Endothelial cell (in vitro differentiated cells): ENCODE data around the gene SIDT2. TPM values are rescaled to one million over a fixed set of nuclear protein-coding genes. Genes with fewer than 3 reads are reported as not detected.

Experiments
- DNase-seq: peaks from one replicate; pipeline ENCODE4 v3.0.0; 2021; ENCODE audit warnings: low spot score
- H3K27ac Mint-ChIP-seq: one replicate; pipeline ENCODE4 v1.8.0; 2021; ENCODE audit warnings: mixed read lengths, inconsistent platforms; ENCODE audit not compliant: unreplicated experiment
- H3K27me3 Mint-ChIP-seq: one replicate; pipeline ENCODE4 v1.8.0; 2021; ENCODE audit warnings: mild to moderate bottlenecking, moderate library complexity, mixed read lengths, inconsistent platforms; ENCODE audit not compliant: unreplicated experiment
- H3K36me3 Mint-ChIP-seq: one replicate; pipeline ENCODE4 v1.8.0; 2021; ENCODE audit warnings: mild to moderate bottlenecking, low read depth, mixed read lengths, inconsistent platforms; ENCODE audit not compliant: unreplicated experiment
- H3K4me1 Mint-ChIP-seq: one replicate; pipeline ENCODE4 v1.8.0; 2021; ENCODE audit warnings: mild to moderate bottlenecking, mixed read lengths, inconsistent platforms; ENCODE audit not compliant: unreplicated experiment
- H3K4me3 Mint-ChIP-seq: one replicate; pipeline ENCODE4 v1.8.0; 2021; ENCODE audit warnings: mild to moderate bottlenecking, mixed read lengths, inconsistent platforms; ENCODE audit not compliant: unreplicated experiment
- H3K9me3 Mint-ChIP-seq: one replicate; pipeline ENCODE4 v1.8.0; 2021; ENCODE audit warnings: mixed read lengths, inconsistent platforms; ENCODE audit not compliant: unreplicated experiment
- total RNA-seq: library from RNA; stranded (reverse); fragmentation: NEBNext Ultra II Directional; extraction: Animal tissue kit (Norgen Biotek cat#: 25700); gene quantifications from one replicate; pipeline ENCODE4 v1.2.1, GENCODE V29; 2021; ENCODE audit not compliant: unreplicated experiment
- TF ChIP-seq, protein P1 (sequence below): fragments of 200-600 bp; sonication (generic); IDR thresholded peaks from one replicate; pipeline ENCODE4 v1.5.0; 2021; ENCODE audit warnings: antibody characterized with exemption; ENCODE audit not compliant: unreplicated experiment

Gene SIDT2
- total RNA-seq, 1 donor from 2014 or later = 41.3 TPM

DNA sequence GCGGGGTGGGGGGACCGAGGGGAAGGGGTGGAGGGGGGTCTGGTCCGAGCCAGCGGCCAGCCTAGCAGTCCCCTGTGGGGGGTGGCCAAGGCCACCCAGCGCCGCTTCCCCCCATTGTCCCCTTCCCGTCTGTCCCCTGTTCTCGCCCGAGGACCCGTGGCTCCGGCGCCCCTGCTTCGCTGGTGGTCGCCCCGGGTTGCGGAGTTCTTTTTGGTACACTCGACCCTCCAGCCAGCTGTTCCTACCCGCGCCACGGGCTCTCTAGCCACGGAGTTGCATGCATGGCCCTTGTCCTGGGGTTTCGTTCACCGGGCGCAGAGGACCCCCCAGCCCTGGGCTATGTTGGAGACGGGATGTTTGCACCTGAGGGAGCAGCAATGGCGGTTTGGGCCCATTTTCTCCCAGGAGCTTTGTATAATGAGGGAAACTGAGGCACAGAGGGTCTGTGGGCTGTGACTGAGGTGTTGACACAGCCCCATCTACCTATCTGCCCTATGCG, 54.4 kb downstream of the SIDT2 start:
- Mint-ChIP-seq H3K27me3 (peaks cover 14% of the 10 kb centered on the region), H3K27ac (peak overlapping the region; percentile 79), H3K9me3 (no peaks in the 10 kb centered on the region), H3K4me3 (peak overlapping the region; percentile 95), H3K4me1 (peaks cover 26% of the 10 kb centered on the region), H3K36me3 (peaks cover 13% of the 10 kb centered on the region)
- DNase-seq = peak; percentile 40
- TF ChIP-seq, protein P1, sequence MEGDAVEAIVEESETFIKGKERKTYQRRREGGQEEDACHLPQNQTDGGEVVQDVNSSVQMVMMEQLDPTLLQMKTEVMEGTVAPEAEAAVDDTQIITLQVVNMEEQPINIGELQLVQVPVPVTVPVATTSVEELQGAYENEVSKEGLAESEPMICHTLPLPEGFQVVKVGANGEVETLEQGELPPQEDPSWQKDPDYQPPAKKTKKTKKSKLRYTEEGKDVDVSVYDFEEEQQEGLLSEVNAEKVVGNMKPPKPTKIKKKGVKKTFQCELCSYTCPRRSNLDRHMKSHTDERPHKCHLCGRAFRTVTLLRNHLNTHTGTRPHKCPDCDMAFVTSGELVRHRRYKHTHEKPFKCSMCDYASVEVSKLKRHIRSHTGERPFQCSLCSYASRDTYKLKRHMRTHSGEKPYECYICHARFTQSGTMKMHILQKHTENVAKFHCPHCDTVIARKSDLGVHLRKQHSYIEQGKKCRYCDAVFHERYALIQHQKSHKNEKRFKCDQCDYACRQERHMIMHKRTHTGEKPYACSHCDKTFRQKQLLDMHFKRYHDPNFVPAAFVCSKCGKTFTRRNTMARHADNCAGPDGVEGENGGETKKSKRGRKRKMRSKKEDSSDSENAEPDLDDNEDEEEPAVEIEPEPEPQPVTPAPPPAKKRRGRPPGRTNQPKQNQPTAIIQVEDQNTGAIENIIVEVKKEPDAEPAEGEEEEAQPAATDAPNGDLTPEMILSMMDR = no peak

DNA sequence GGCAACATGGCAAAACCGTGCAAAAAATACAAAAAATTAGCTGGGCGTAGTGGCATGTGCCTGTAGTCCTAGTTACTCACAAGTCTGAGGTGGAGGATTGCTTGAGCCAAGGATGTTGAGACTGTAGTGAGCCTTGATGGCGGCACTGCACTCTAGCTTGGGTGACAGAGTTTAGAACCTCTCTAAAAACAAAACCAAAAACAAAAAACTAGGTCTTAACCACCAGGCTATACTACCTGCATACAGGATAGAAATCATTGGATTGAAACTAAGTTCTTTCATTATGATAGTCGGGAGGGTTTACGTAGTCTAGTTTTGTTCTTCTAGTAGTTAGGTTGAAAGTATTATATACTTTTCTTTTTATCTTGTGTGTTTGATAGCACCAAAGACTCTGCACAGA, 59.7 kb downstream of the SIDT2 start:
- Mint-ChIP-seq H3K27ac (no peak overlapping the region), H3K36me3 (peaks cover 18% of the 10 kb centered on the region), H3K9me3 (no peaks in the 10 kb centered on the region), H3K27me3 (peaks cover 3% of the 10 kb centered on the region), H3K4me1 (peaks cover 9% of the 10 kb centered on the region), H3K4me3 (no peak overlapping the region)
- TF ChIP-seq, protein P1 = no peak
- DNase-seq = no peak

DNA sequence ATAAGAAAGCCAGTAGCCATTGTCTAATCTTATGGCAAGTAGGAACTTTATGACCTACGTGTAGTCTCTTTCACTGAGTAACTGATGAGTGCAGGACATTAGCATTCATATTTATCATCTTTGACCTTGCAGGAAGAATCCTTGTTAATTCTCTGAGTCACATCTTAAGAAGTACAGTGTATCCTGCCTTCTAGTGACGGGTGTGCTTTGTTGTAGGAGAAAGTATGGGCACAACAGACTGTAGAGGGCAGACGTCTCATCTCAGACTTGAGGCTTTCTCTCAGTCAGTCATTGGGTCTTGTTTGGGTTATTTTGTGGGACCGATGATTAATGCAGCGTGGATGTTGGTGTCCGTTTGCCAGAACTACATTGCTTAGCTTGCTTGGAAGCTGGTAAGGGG, 60.8 kb downstream of the SIDT2 start:
- H3K36me3 Mint-ChIP-seq = peaks cover 17% of the 10 kb centered on the region
- H3K27ac Mint-ChIP-seq = no peak overlapping the region
- TF ChIP-seq, protein P1 = no peak
- DNase-seq = no peak
- peaks cover 1% of the 10 kb centered on the region for H3K4me1 Mint-ChIP-seq
- no peaks in the 10 kb centered on the region for H3K27me3 Mint-ChIP-seq
- peak overlapping the region; percentile 57 for H3K4me3 Mint-ChIP-seq
- no peaks in the 10 kb centered on the region for H3K9me3 Mint-ChIP-seq

Other genes with a start within 250 kb of the SIDT2 start
- gene SIK3, start 80.3 kb upstream of the SIDT2 start, total RNA-seq = 29.4 TPM
- 87.4 TPM for gene PAFAH1B2, start 34.5 kb upstream of the SIDT2 start, total RNA-seq
- gene TAGLN, start 20.6 kb downstream of the SIDT2 start, total RNA-seq = 25.4 TPM
- gene PCSK7, start 53.3 kb downstream of the SIDT2 start, total RNA-seq = 93.6 TPM
- gene RNF214, start 53.9 kb downstream of the SIDT2 start, total RNA-seq = 37.1 TPM
- 10.2 TPM for gene BACE1-AS, start 112.6 kb downstream of the SIDT2 start, total RNA-seq
- gene BACE1, start 137.5 kb downstream of the SIDT2 start, total RNA-seq = 28.4 TPM
- gene CEP164, start 149.1 kb downstream of the SIDT2 start, total RNA-seq = 28.6 TPM